Kidney (tissue), 14 donors: ENCODE results near the gene MEF2B. TPM values are rescaled to one million over a fixed set of nuclear protein-coding genes. Genes with fewer than 3 reads are reported as not detected.

Experiments used
- DNase-seq, 5 donors: peaks; one replicate each; pipeline ENCODE4 v3.0.0-alpha.2; 2013 to 2020
- FAIRE-seq: peaks from 2 replicates; lab custom pipeline; 2012; peaks lifted over from hg19 to GRCh38; lab: Jason Lieb, UNC
- H3K27ac ChIP-seq, 2 donors: one replicate each; pipeline ENCODE4 v1.7.0; 2013; ENCODE audit warnings: low read depth in 2 of 2, low read length in 2 of 2, inconsistent platforms in 1 of 2
- H3K27me3 ChIP-seq: one replicate; pipeline ENCODE4 v1.7.1; 2013; ENCODE audit warnings: low read length, inconsistent platforms; ENCODE audit not compliant: control insufficient read depth, insufficient read depth
- H3K36me3 ChIP-seq, 3 donors: one replicate each; pipeline versions ENCODE4 v1.7.0 to v1.7.1; 2013; ENCODE audit warnings: low read length in 3 of 3, control low read depth in 1 of 3, inconsistent platforms in 1 of 3; ENCODE audit not compliant: insufficient read depth in 3 of 3, control insufficient read depth in 2 of 3
- H3K4me1 ChIP-seq, 3 donors: one replicate each; pipeline versions ENCODE4 v1.7.0 to v1.7.1; 2013; ENCODE audit warnings: low read length in 3 of 3, inconsistent platforms in 1 of 3, low read depth in 1 of 3; ENCODE audit not compliant: control insufficient read depth in 2 of 3, insufficient read depth in 2 of 3
- H3K4me3 ChIP-seq, 3 donors: one replicate each; pipeline versions ENCODE4 v1.7.0 to v1.8.1; 2013; ENCODE audit warnings: low read length in 3 of 3, control low read depth in 1 of 3, inconsistent platforms in 1 of 3
- H3K9ac ChIP-seq, 3 donors: one replicate each; pipeline versions ENCODE4 v1.7.0 to v1.7.1; 2013; ENCODE audit warnings: low read length in 3 of 3, control low read depth in 1 of 3, inconsistent platforms in 1 of 3
- H3K9me3 ChIP-seq, 3 donors: one replicate each; pipeline versions ENCODE4 v1.7.0 to v1.7.1; 2013; ENCODE audit warnings: low read length in 3 of 3, control low read depth in 1 of 3, inconsistent platforms in 1 of 3; ENCODE audit not compliant: control insufficient read depth in 2 of 3, insufficient read depth in 1 of 3
- CTCF ChIP-seq: IDR thresholded peaks from 3 replicates; pipeline ENCODE4 v1.5.1; 2012; ENCODE audit warnings: mild to moderate bottlenecking, moderate library complexity, borderline replicate concordance; ENCODE audit not compliant: insufficient read depth; ENCODE audit errors: extremely low read depth
- intact Hi-C: fragments of 100-400 bp; cut with DNase I; formaldehyde crosslinking; loops from one replicate; pipeline ENCODE4 v1.11.1; 2022
- polyA plus RNA-seq: library from polyadenylated mRNA; stranded (reverse); fragments of 350-450 nt; fragmentation: Illumina TruSeq; extraction: RNeasy Lipid Tissue Mini Kit (QIAGEN cat#74804); gene quantifications from one replicate; pipeline ENCODE4 v1.2.3, GENCODE V29; 2014; ENCODE audit warnings: low read depth, low replicate concordance; ENCODE audit not compliant: insufficient read depth
- total RNA-seq: library from RNA; stranded (reverse); fragmentation: NEBNext Ultra II Directional; extraction: Animal tissue kit (Norgen Biotek cat#: 25700); gene quantifications from one replicate; pipeline ENCODE4 v1.2.1, GENCODE V29; 2021
- donor health status: control.
- donor health status: control.
- donor health status: control.
- donor health status: control.
- donor health status: control.
- donor health status: DM: yes; HTN: yes; CAD: no.
- donor health status: Normal renal cell carcinoma (clear cell type).

Gene MEF2B
- total and polyA plus RNA-seq, 2 donors from 2014 or later, result 0.47 to 3.4 TPM

DNA sequence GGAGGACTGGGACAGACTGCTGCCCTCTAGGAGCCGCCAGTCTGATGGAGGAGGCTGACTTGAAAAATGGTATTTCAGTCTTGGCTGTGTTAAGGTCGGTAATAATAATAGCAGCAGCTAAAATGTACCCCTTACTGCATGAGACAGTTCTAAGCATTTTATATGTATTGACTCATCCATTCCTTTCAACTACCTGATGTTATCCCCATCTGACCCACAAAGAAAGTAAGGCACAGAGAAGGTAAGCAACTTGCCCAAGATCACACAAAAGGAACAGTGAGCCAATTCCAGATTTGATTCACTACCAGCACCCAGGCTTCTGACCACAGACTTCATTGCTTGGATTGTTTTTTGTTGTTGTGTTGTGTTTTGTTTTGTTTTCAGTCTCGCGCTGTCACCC, 45.7 kb upstream of the MEF2B start:
- no peak overlapping the region for H3K9ac ChIP-seq
- no peaks in the 10 kb centered on the region for H3K9me3 ChIP-seq
- H3K27ac ChIP-seq, result no peak overlapping the region
- no peaks in the 10 kb centered on the region for H3K36me3 ChIP-seq
- FAIRE-seq (no peak), DNase-seq (no peak)
- no peak overlapping the region for H3K4me3 ChIP-seq
- TF ChIP-seq CTCF, result no peak
- H3K4me1 ChIP-seq, result no peaks in the 10 kb centered on the region
- intact Hi-C loops, result no loop called here
- peaks cover 12% of the 10 kb centered on the region for H3K27me3 ChIP-seq

DNA sequence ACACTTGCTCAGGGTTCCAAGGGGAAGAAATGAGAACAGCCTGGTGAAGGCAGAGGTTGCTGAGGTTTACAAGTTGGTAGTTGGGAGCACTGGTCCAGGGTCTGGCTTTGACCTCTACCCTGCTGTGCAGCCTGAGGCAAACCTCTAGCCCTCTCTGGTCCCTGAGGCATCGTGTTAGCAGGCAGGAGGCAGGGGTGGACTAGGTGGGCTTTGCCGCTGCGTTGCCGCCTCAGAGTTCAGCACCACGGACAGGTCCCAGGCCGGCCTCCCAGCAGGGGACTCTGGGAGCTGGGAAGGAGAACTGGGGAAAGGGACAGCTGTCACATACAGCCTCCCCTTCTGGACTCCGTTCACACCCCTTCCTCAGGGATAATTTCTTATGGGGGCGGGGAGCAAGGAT, 44.8 kb upstream of the MEF2B start:
- H3K27ac ChIP-seq, result no peak overlapping the region
- no peaks in the 10 kb centered on the region for H3K36me3 ChIP-seq
- FAIRE-seq, result no peak
- H3K4me1 ChIP-seq, result no peaks in the 10 kb centered on the region
- intact Hi-C loops, result no loop called here
- H3K27me3 ChIP-seq, result peaks cover 12% of the 10 kb centered on the region
- DNase-seq, result peak in 4 of 5 donors; percentile 80 to 91 (median 88)
- no peak overlapping the region for H3K4me3 ChIP-seq
- no peaks in the 10 kb centered on the region for H3K9me3 ChIP-seq
- H3K9ac ChIP-seq, result no peak overlapping the region
- TF ChIP-seq CTCF, result no peak

- DNase-seq, result no peak
- intact Hi-C loops, result no loop called here
- TF ChIP-seq CTCF, result no peak
- no peaks in the 10 kb centered on the region for H3K36me3 ChIP-seq
- no peak overlapping the region for H3K27ac ChIP-seq
- no peak overlapping the region for H3K9ac ChIP-seq
- H3K27me3 ChIP-seq, result peaks cover 14% of the 10 kb centered on the region
- H3K4me1 ChIP-seq, result no peaks in the 10 kb centered on the region
- H3K9me3 ChIP-seq, result no peaks in the 10 kb centered on the region
- no peak overlapping the region for H3K4me3 ChIP-seq
- no peak for FAIRE-seq
Observed at GRCh38 chr19:19214159-19214490, 44.1 kb upstream of the MEF2B start.
